ENCODE data around the gene SLC26A1. TPM values are rescaled to one million over a fixed set of nuclear protein-coding genes. Genes with fewer than 3 reads are reported as not detected.

SLC26A1 gene
- total RNA-seq, 2 experiments from 2014 or later, result 0.30 TPM; not detected in 1

GRCh38 chr4:1039493-1040343 lies 46.5 kb upstream of the SLC26A1 start:
- TF ChIP-seq CTCF (conservative IDR thresholded peaks at IDR 0.05; ENCODE audit: low read length) (no peak), EZH2phosphoT487 (IDR thresholded peaks at IDR 0.05; ENCODE audit: borderline replicate concordance, low read depth, low read length) (no peak)
- Histone ChIP-seq H3K4me3 (ENCODE audit: low read depth, low read length, poor library complexity, severe bottlenecking) (no peak overlapping the region), H3K36me3 (ENCODE audit: insufficient read depth, low read length) (no peaks in the 10 kb centered on the region), H3K9me3 (ENCODE audit: low read length) (no peaks in the 10 kb centered on the region), H3K27ac (ENCODE audit: low read depth, low read length, poor library complexity, severe bottlenecking) (no peak overlapping the region), H3K4me1 (ENCODE audit: insufficient read depth, low read length, poor library complexity, severe bottlenecking) (no peaks in the 10 kb centered on the region), H3K79me2 (ENCODE audit: insufficient read depth, low read depth, low read length) (no peaks in the 10 kb centered on the region), H4K20me1 (ENCODE audit: insufficient read depth, low read length) (no peaks in the 10 kb centered on the region), H3K9me2 (ENCODE audit: insufficient read depth, low read length) (no peaks in the 10 kb centered on the region), H2AFZ (ENCODE audit: low read length) (no peak overlapping the region), H3K4me2 (ENCODE audit: low read length) (no peak overlapping the region)
- intact Hi-C loops (cut with micrococcal nuclease; ENCODE audit: unreplicated experiment), result no loop called here
- BruUV-seq (replicated peaks), result no TSS peak
- ChIA-PET POLR2A (no interaction called here), CTCF (ENCODE audit: unreplicated experiment) (no interaction called here)
- no peak for DNase-seq (ENCODE audit: low spot score)

- no TSS peak for BruUV-seq (replicated peaks)
- DNase-seq (ENCODE audit: low spot score), result no peak
- ChIA-PET POLR2A (no interaction called here), CTCF (ENCODE audit: unreplicated experiment) (no interaction called here)
- H2AFZ ChIP-seq (ENCODE audit: low read length), result no peak overlapping the region
- H3K79me2 ChIP-seq (ENCODE audit: insufficient read depth, low read depth, low read length), result no peaks in the 10 kb centered on the region
- H3K4me1 ChIP-seq (ENCODE audit: insufficient read depth, low read length, poor library complexity, severe bottlenecking), result no peaks in the 10 kb centered on the region
- no peak overlapping the region for H3K4me2 ChIP-seq (ENCODE audit: low read length)
- no peaks in the 10 kb centered on the region for H3K9me2 ChIP-seq (ENCODE audit: insufficient read depth, low read length)
- H4K20me1 ChIP-seq (ENCODE audit: insufficient read depth, low read length), result no peaks in the 10 kb centered on the region
- no peaks in the 10 kb centered on the region for H3K36me3 ChIP-seq (ENCODE audit: insufficient read depth, low read length)
- no peak overlapping the region for H3K27ac ChIP-seq (ENCODE audit: low read depth, low read length, poor library complexity, severe bottlenecking)
- TF ChIP-seq EZH2phosphoT487 (IDR thresholded peaks at IDR 0.05; ENCODE audit: borderline replicate concordance, low read depth, low read length) (no peak), CTCF (conservative IDR thresholded peaks at IDR 0.05; ENCODE audit: low read length) (no peak)
- intact Hi-C loops (cut with micrococcal nuclease; ENCODE audit: unreplicated experiment), result no loop called here
- no peak overlapping the region for H3K4me3 ChIP-seq (ENCODE audit: low read depth, low read length, poor library complexity, severe bottlenecking)
- H3K9me3 ChIP-seq (ENCODE audit: low read length), result no peaks in the 10 kb centered on the region
Observed at GRCh38 chr4:1038948-1039492, 45.8 kb upstream of the SLC26A1 start.

All from OCI-LY7 (cell line).